AG10803 (cell line): ENCODE measurements around the gene FPR3.

Source experiments
- DNase-seq: peaks from one replicate; pipeline ENCODE4 v3.0.0; 2010; ENCODE audit warnings: low read depth
- H3K4me3 ChIP-seq: 2 replicates; pipeline ENCODE4 v1.5.1; 2011; ENCODE audit warnings: mild to moderate bottlenecking, low read length, control low read depth
- CTCF ChIP-seq: conservative IDR thresholded peaks from 2 replicates; pipeline ENCODE4 v1.5.1; 2011; ENCODE audit warnings: mild to moderate bottlenecking, low read length, control low read depth, inconsistent platforms

FPR3 gene

GRCh38 chr19:51807925-51808324 is 13.0 kb downstream of the FPR3 start:
- DNase-seq: no peak
- TF ChIP-seq CTCF: no peak
- H3K4me3 ChIP-seq: no peak overlapping the region

- peak; percentile 74 for DNase-seq
- peak; percentile 43 for TF ChIP-seq CTCF
- no peak overlapping the region for H3K4me3 ChIP-seq
Observed at GRCh38 chr19:51808333-51808986, 13.5 kb downstream of the FPR3 start.

GRCh38 chr19:51809787-51810186 is 14.8 kb downstream of the FPR3 start:
- TF ChIP-seq CTCF: no peak
- DNase-seq: peak; percentile 57
- H3K4me3 ChIP-seq: no peak overlapping the region

GRCh38 chr19:51810223-51810622 is 15.3 kb downstream of the FPR3 start:
- peak; percentile 22; the same call in 1 of the 2 replicates for TF ChIP-seq CTCF
- peak; percentile 26 for DNase-seq

GRCh38 chr19:51811344-51811743 is 16.4 kb downstream of the FPR3 start:
- no peak overlapping the region for H3K4me3 ChIP-seq
- no peak for DNase-seq
- TF ChIP-seq CTCF: no peak

More at GRCh38 chr19:51810223-51810622, 15.3 kb downstream of the FPR3 start:
- no peak overlapping the region for H3K4me3 ChIP-seq

- TF ChIP-seq CTCF: no peak
- DNase-seq: no peak
- no peak overlapping the region for H3K4me3 ChIP-seq
Observed at GRCh38 chr19:51815043-51815442, 20.1 kb downstream of the FPR3 start.

GRCh38 chr19:51816711-51817110 is 21.8 kb downstream of the FPR3 start:
- H3K4me3 ChIP-seq: no peak overlapping the region
- TF ChIP-seq CTCF: no peak
- no peak for DNase-seq
